A549 (cell line): ENCODE measurements around the gene MYOM1. TPM values are rescaled to one million over a fixed set of nuclear protein-coding genes. Genes with fewer than 3 reads are reported as not detected.

Source experiments
- ATAC-seq, 2 experiments: fragments of 200-7000 bp in 1 of 2; fragments of >200 bp in 1 of 2; cut with Nextera tagmentation in 1 of 2; cut with Tn5 transposase in 1 of 2; 3 replicates each; pipeline versions ENCODE4 v1.8.0 to v1.9.1; 2018 to 2020; ENCODE audit warnings: mild to moderate bottlenecking in 1 of 2, moderate library complexity in 1 of 2
- CTCF ChIA-PET: fragments of 300-600 bp; sonication (Branson Sonifier 250); formaldehyde crosslinking; extraction: SDS; loops from one replicate; lab custom pipeline; 2021; ENCODE audit warnings: antibody characterized with exemption, inconsistent platforms; lab: Yijun Ruan, JAX
- POLR2A ChIA-PET: fragments of 350-600 bp; formaldehyde crosslinking; extraction: SDS; loops from one replicate; lab custom pipeline; 2021; ENCODE audit warnings: antibody characterized with exemption, inconsistent platforms; lab: Yijun Ruan, JAX
- DNase-seq, 2 experiments: peaks; one replicate each; pipeline versions ENCODE4 v3.0.0 to v3.0.0-alpha.2; 2011 to 2016; ENCODE audit warnings: low read depth in 1 of 2, low spot score in 1 of 2
- FAIRE-seq: peaks from 2 replicates; lab custom pipeline; 2011; peaks lifted over from hg19 to GRCh38; lab: Jason Lieb, UNC
- H3K27ac ChIP-seq, 2 experiments: fragments of >200 bp; sonication (Bioruptor Twin); formaldehyde crosslinking; 3 replicates each; pipeline ENCODE4 v1.5.1; 2016 to 2017
- H3K4me1 ChIP-seq: fragments of >200 bp; sonication (Bioruptor Twin); formaldehyde crosslinking; 3 replicates; pipeline ENCODE4 v1.6.1; 2016
- H3K4me2 ChIP-seq: fragments of >200 bp; sonication (Bioruptor Twin); formaldehyde crosslinking; 3 replicates; pipeline ENCODE4 v1.6.1; 2016
- H3K4me3 ChIP-seq: fragments of >200 bp; sonication (Bioruptor Twin); formaldehyde crosslinking; 3 replicates; pipeline ENCODE4 v1.5.1; 2016
- H3K9me3 ChIP-seq: fragments of >200 bp; sonication (Bioruptor Twin); formaldehyde crosslinking; 3 replicates; pipeline ENCODE4 v1.6.1; 2016
- BHLHE40 ChIP-seq: IDR thresholded peaks from 2 replicates; pipeline ENCODE4 v1.6.1; 2012; ENCODE audit warnings: low read depth, low read length, inconsistent platforms
- CBX2 ChIP-seq: fragments of 200-600 bp; sonication (generic); IDR thresholded peaks from 2 replicates; pipeline ENCODE4 v1.6.1; 2016; ENCODE audit warnings: low read depth, mild to moderate bottlenecking, borderline replicate concordance
- CEBPB ChIP-seq, 2 experiments: fragments of >200 bp in 1 of 2; sonication (Bioruptor Twin) in 1 of 2; formaldehyde crosslinking in 1 of 2; IDR thresholded peaks; 2 replicates each; pipeline ENCODE4 v1.6.1; 2012 to 2016
- CHD2 ChIP-seq: fragments of 150-350 bp; IDR thresholded peaks from 2 replicates; pipeline ENCODE4 v1.6.1; 2014; ENCODE audit warnings: low read length; ENCODE audit not compliant: partially characterized antibody
- CHD4 ChIP-seq: fragments of 200-600 bp; sonication (generic); IDR thresholded peaks from 2 replicates; pipeline ENCODE4 v1.6.1; 2016; ENCODE audit warnings: antibody characterized with exemption, mild to moderate bottlenecking, borderline replicate concordance
- ESRRA ChIP-seq: fragments of 150-350 bp; IDR thresholded peaks from 2 replicates; pipeline ENCODE4 v1.6.1; 2014; ENCODE audit warnings: mild to moderate bottlenecking, low read length, borderline replicate concordance
- FOSL2 ChIP-seq, 2 experiments: fragments of 450-650 bp in 1 of 2; fragments of >200 bp in 1 of 2; sonication (Bioruptor Twin) in 1 of 2; formaldehyde crosslinking; IDR thresholded peaks; 2 replicates each; pipeline versions ENCODE4 v1.5.0 to v1.6.1; 2016 to 2020; ENCODE audit warnings: mild to moderate bottlenecking in 1 of 2, moderate library complexity in 1 of 2
- GATA3 ChIP-seq: IDR thresholded peaks from 2 replicates; pipeline ENCODE4 v1.6.1; 2012; ENCODE audit warnings: borderline replicate concordance
- HDAC2 ChIP-seq: fragments of 200-600 bp; sonication (generic); IDR thresholded peaks from 2 replicates; pipeline ENCODE4 v1.6.1; 2016
- HOXA7 ChIP-seq: fragments of 250-450 bp; sonication (Bioruptor Pico); IDR thresholded peaks from 2 replicates; pipeline ENCODE4 v1.5.0; 2020; ENCODE audit warnings: mild to moderate bottlenecking, moderate library complexity
- HOXB13 ChIP-seq: fragments of 250-450 bp; sonication (Bioruptor Pico); IDR thresholded peaks from 2 replicates; pipeline ENCODE4 v1.5.0; 2020; ENCODE audit warnings: low read depth, mild to moderate bottlenecking, moderate library complexity
- HOXB5 ChIP-seq: fragments of 250-450 bp; sonication (Bioruptor Pico); IDR thresholded peaks from 2 replicates; pipeline ENCODE4 v1.5.0; 2020; ENCODE audit warnings: mild to moderate bottlenecking, moderate library complexity
- JUN ChIP-seq, 2 experiments: fragments of >200 bp; sonication (Bioruptor Twin); formaldehyde crosslinking; IDR thresholded peaks; 2 replicates in 1 of 2; 3 replicates in 1 of 2; pipeline ENCODE4 v1.6.1; 2016 to 2017
- JUNB ChIP-seq: fragments of >200 bp; sonication (Bioruptor Twin); formaldehyde crosslinking; IDR thresholded peaks from 2 replicates; pipeline ENCODE4 v1.6.1; 2016
- MYC ChIP-seq: IDR thresholded peaks from 2 replicates; pipeline ENCODE4 v1.6.1; 2012; ENCODE audit warnings: mild to moderate bottlenecking, inconsistent platforms, low read length, improper control_type of control experiment, borderline replicate concordance
- NFE2L2 ChIP-seq: fragments of 150-350 bp; conservative IDR thresholded peaks from 2 replicates; pipeline ENCODE4 v1.6.1; 2014; ENCODE audit warnings: low read length
- NPAS2 ChIP-seq: fragments of 250-450 bp; sonication (Bioruptor Pico); IDR thresholded peaks from 2 replicates; pipeline ENCODE4 v1.8.0; 2022; ENCODE audit warnings: mild to moderate bottlenecking, moderate library complexity, borderline replicate concordance
- PHF8 ChIP-seq: fragments of 200-600 bp; sonication (generic); IDR thresholded peaks from 2 replicates; pipeline ENCODE4 v1.6.1; 2016; ENCODE audit warnings: low read depth, mild to moderate bottlenecking, antibody characterized with exemption, moderate library complexity, borderline replicate concordance
- ZFP36 ChIP-seq: fragments of 450-650 bp; IDR thresholded peaks from 2 replicates; pipeline ENCODE4 v1.6.1; 2014; ENCODE audit warnings: borderline replicate concordance; ENCODE audit not compliant: partially characterized antibody
- ZSCAN20 ChIP-seq: fragments of 250-450 bp; sonication (Bioruptor Pico); IDR thresholded peaks from 2 replicates; pipeline ENCODE4 v1.8.0; 2022; ENCODE audit warnings: mild to moderate bottlenecking, moderate library complexity
- WGBS: methylation state at CpG from one replicate; pipeline ENCODE4 v1.1.6; 2017; ENCODE audit errors: missing lambda C conversion rate; 5-methylcytosine and 5-hydroxymethylcytosine counted together
- polyA plus RNA-seq, 4 experiments: library from polyadenylated mRNA; depleted of rRNA in 3 of 4; stranded (reverse); fragments of >200 nt; fragmentation: RNase III in 1 of 4; extraction: RNeasy Plus Mini Kit Qiagen cat#74134 plus additional on column Dnase treatment in 1 of 4; gene quantifications; 2 replicates in 3 of 4; 3 replicates in 1 of 4; pipeline ENCODE4 v1.2.3, GENCODE V29; 2011 to 2017
- TF ChIP-seq, protein P1 (sequence below): fragments of 250-450 bp; sonication (Bioruptor Pico); IDR thresholded peaks from 2 replicates; pipeline ENCODE4 v1.5.0; 2021; ENCODE audit warnings: mild to moderate bottlenecking, moderate library complexity, borderline replicate concordance
- TF ChIP-seq, protein P2 (sequence below): fragments of 150-350 bp; IDR thresholded peaks from 2 replicates; pipeline ENCODE4 v1.6.1; 2014; ENCODE audit warnings: low read depth, mild to moderate bottlenecking, low read length

Gene MYOM1
- polyA plus RNA-seq, 2 of the 4 experiments (the other 2 are of a cell fraction): 0.18 to 0.30 TPM

DNA sequence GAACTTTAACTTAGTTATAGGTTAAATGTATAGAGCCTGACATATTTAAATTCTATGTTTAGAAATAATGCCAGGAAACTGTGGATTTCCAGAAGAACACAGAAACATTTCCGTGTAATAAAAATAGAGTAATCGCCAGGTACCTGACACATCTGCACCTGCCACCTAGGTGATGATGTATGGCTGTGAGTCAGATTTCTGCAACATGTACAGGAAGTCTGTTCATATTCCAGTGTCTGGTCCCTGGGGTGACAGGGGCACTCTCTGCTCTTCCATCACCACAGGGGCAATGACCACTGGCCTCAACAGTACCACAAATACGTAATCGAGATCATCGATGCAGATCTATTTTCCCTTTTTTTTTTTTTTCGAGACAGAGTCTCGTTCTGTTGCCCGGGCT, 105.7 kb downstream of the MYOM1 start:
- no peak for ATAC-seq
- 79% methylated on average over 8 of the region's 8 CpGs for WGBS
- TF ChIP-seq HDAC2: no peak
- no peak for TF ChIP-seq CBX2
- no peak for TF ChIP-seq CHD2
- TF ChIP-seq BHLHE40: no peak
- no peak for TF ChIP-seq ESRRA
- no peak for DNase-seq
- Histone ChIP-seq H3K4me2 (no peak overlapping the region), H3K4me3 (no peak overlapping the region), H3K27ac (no peak overlapping the region), H3K9me3 (no peaks in the 10 kb centered on the region), H3K4me1 (peaks cover 18% of the 10 kb centered on the region)
- POLR2A ChIA-PET: interaction anchor here (0.6 to 0.7 kb wide), 2 partner anchors 8 to 37 kb away, joined by 3 read pairs; no protein-coding TSS in a partner anchor
- no peak for FAIRE-seq
- CTCF ChIA-PET: no interaction called here

GRCh38 chr18:3111523-3112240, 108.1 kb downstream of the MYOM1 start:
- no peak for FAIRE-seq
- POLR2A ChIA-PET: no interaction called here
- CTCF ChIA-PET: interaction anchor here (1.6 to 3.9 kb wide), 2 partner anchors 18 to 37 kb away, joined by 4 to 13 read pairs; no protein-coding TSS in a partner anchor

GRCh38 chr18:3110034-3110752, 109.6 kb downstream of the MYOM1 start:
- no peak overlapping the region for H3K4me3 ChIP-seq
- WGBS: 76% methylated on average over 7 of the region's 7 CpGs
- DNase-seq: no peak
- POLR2A ChIA-PET: no interaction called here
- no peak overlapping the region for H3K4me2 ChIP-seq
- H3K27ac ChIP-seq: no peak overlapping the region
- no peak for ATAC-seq
- TF ChIP-seq, protein P1, sequence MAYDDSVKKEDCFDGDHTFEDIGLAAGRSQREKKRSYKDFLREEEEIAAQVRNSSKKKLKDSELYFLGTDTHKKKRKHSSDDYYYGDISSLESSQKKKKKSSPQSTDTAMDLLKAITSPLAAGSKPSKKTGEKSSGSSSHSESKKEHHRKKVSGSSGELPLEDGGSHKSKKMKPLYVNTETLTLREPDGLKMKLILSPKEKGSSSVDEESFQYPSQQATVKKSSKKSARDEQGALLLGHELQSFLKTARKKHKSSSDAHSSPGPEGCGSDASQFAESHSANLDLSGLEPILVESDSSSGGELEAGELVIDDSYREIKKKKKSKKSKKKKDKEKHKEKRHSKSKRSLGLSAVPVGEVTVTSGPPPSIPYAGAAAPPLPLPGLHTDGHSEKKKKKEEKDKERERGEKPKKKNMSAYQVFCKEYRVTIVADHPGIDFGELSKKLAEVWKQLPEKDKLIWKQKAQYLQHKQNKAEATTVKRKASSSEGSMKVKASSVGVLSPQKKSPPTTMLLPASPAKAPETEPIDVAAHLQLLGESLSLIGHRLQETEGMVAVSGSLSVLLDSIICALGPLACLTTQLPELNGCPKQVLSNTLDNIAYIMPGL: no peak
- no peaks in the 10 kb centered on the region; the same call in 2 of the 3 replicates for H3K4me1 ChIP-seq
- no peaks in the 10 kb centered on the region for H3K9me3 ChIP-seq
- no peak for FAIRE-seq
- CTCF ChIA-PET: interaction anchor here (1.0 to 3.9 kb wide), 4 partner anchors 19 to 48 kb away, joined by 4 to 13 read pairs (median 4); no protein-coding TSS in a partner anchor

More at GRCh38 chr18:3111523-3112240, 108.1 kb downstream of the MYOM1 start:
- DNase-seq (no peak), ATAC-seq (no peak)
- no peak overlapping the region for H3K4me2 ChIP-seq
- no peaks in the 10 kb centered on the region for H3K9me3 ChIP-seq
- H3K27ac ChIP-seq: no peak overlapping the region
- H3K4me1 ChIP-seq: no peaks in the 10 kb centered on the region
- no peak for TF ChIP-seq CHD4
- TF ChIP-seq ZFP36: no peak
- TF ChIP-seq NPAS2 (CRISPR knock-in tag): no peak
- TF ChIP-seq CHD2: no peak
- no peak for TF ChIP-seq PHF8
- TF ChIP-seq GATA3: no peak
- no peak for TF ChIP-seq FOSL2 (IDR thresholded peaks at IDR 0.05)
- no peak for TF ChIP-seq FOSL2 (CRISPR knock-in tag; IDR thresholded peaks at IDR 0.05)
- no peak for TF ChIP-seq CBX2
- TF ChIP-seq, all 56 proteins: peak for 0
- no peak overlapping the region for H3K4me3 ChIP-seq
- 72% methylated on average over 6 of the region's 6 CpGs for WGBS

DNA sequence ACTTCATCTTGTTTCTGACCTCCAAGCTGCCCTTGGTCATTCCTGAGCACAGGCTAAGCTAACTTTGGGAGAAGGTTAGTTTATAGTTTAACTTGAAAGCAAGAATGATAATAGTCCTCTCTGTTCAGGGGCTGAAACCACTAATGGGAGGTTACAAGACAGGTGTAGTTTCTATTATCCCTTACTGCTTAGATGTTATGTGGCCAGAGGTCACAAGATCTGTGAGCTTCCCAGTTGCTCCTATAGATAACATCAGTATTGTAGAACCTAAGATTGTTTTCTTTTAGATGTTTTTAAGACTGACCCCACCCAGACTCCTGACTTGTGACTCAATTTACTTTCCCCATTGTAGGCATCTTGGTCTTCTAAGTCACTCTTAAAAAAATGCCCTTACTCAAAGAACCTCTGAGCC, 112.0 kb downstream of the MYOM1 start:
- POLR2A ChIA-PET: no interaction called here
- Histone ChIP-seq H3K4me3 (no peak overlapping the region), H3K9me3 (no peaks in the 10 kb centered on the region), H3K4me2 (no peak overlapping the region), H3K27ac (no peak overlapping the region), H3K4me1 (peaks cover 15% of the 10 kb centered on the region)
- no peak for ATAC-seq
- TF ChIP-seq JUNB (no peak), ZSCAN20 (CRISPR knock-in tag) (no peak), MYC (no peak), HOXA7 (CRISPR knock-in tag) (no peak), JUN (IDR thresholded peaks at IDR 0.05) (no peak), HOXB5 (CRISPR knock-in tag) (no peak), HOXB13 (CRISPR knock-in tag) (no peak), CEBPB (IDR thresholded peaks at IDR 0.05) (no peak), NFE2L2 (no peak), FOSL2 (IDR thresholded peaks at IDR 0.05) (no peak), FOSL2 (CRISPR knock-in tag; IDR thresholded peaks at IDR 0.05) (no peak)
- TF ChIP-seq, protein P2, sequence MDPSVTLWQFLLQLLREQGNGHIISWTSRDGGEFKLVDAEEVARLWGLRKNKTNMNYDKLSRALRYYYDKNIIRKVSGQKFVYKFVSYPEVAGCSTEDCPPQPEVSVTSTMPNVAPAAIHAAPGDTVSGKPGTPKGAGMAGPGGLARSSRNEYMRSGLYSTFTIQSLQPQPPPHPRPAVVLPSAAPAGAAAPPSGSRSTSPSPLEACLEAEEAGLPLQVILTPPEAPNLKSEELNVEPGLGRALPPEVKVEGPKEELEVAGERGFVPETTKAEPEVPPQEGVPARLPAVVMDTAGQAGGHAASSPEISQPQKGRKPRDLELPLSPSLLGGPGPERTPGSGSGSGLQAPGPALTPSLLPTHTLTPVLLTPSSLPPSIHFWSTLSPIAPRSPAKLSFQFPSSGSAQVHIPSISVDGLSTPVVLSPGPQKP: no peak
- CTCF ChIA-PET: interaction anchor here (1.2 kb wide), 1 partner anchor 55 kb away, joined by 3 read pairs; no protein-coding TSS in a partner anchor
- FAIRE-seq: no peak
- no peak for DNase-seq
